Inferior parietal cortex (tissue), 1 donor: Measurements from ENCODE around the gene GSG1L.
"Not testable (repeated sequence)": the region's sequence is repeated elsewhere in the genome, so short reads cannot be mapped to it uniquely, and the experiment has no call there.

Experiments
- DNase-seq: peaks from one replicate; pipeline ENCODE4 v3.0.0-alpha.2; 2016; ENCODE audit errors: extremely low spot score

The GSG1L gene

GRCh38 chr16:27980919-27981700 lies 82.4 kb downstream of the GSG1L start:
- no peak for DNase-seq

- no peak for DNase-seq
Observed at GRCh38 chr16:27980076-27980775, 83.3 kb downstream of the GSG1L start.

GRCh38 chr16:27979668-27980067 lies 83.8 kb downstream of the GSG1L start:
- DNase-seq: not testable (repeated sequence)

GRCh38 chr16:27978876-27979275 lies 84.6 kb downstream of the GSG1L start:
- DNase-seq: no peak

- no peak for DNase-seq
Observed at GRCh38 chr16:27977966-27978365, 85.5 kb downstream of the GSG1L start.

GRCh38 chr16:27976990-27977389 lies 86.5 kb downstream of the GSG1L start:
- DNase-seq: no peak

- DNase-seq: no peak
Observed at GRCh38 chr16:27974896-27975540, 88.5 kb downstream of the GSG1L start.

- DNase-seq: no peak
Observed at GRCh38 chr16:27973678-27974077, 89.8 kb downstream of the GSG1L start.

GRCh38 chr16:27972500-27972899 lies 91.0 kb downstream of the GSG1L start:
- peak; percentile 40 for DNase-seq

GRCh38 chr16:27969574-27969973 lies 93.9 kb downstream of the GSG1L start:
- DNase-seq: no peak

GRCh38 chr16:27967169-27967568 lies 96.3 kb downstream of the GSG1L start:
- DNase-seq: no peak

GRCh38 chr16:27966756-27967155 lies 96.8 kb downstream of the GSG1L start:
- no peak for DNase-seq

GRCh38 chr16:27965801-27966200 lies 97.7 kb downstream of the GSG1L start:
- no peak for DNase-seq

- no peak for DNase-seq
Observed at GRCh38 chr16:27963471-27963965, 100.0 kb downstream of the GSG1L start.

- no peak for DNase-seq
Observed at GRCh38 chr16:27962197-27962596, 101.3 kb downstream of the GSG1L start.

- no peak for DNase-seq
Observed at GRCh38 chr16:27961296-27961620, 102.3 kb downstream of the GSG1L start.

GRCh38 chr16:27960619-27961295 lies 102.8 kb downstream of the GSG1L start:
- peak; percentile 4 for DNase-seq

- DNase-seq: no peak
Observed at GRCh38 chr16:27959914-27960313, 103.6 kb downstream of the GSG1L start.

GRCh38 chr16:27954191-27954590 lies 109.3 kb downstream of the GSG1L start:
- no peak for DNase-seq

- no peak for DNase-seq
Observed at GRCh38 chr16:27952811-27953210, 110.7 kb downstream of the GSG1L start.

- peak; percentile 6 for DNase-seq
Observed at GRCh38 chr16:27951489-27952120, 111.9 kb downstream of the GSG1L start.
